HG02588 (cell line): ENCODE measurements around the gene COBL.

Experiments used
- ATAC-seq: cut with Tn5 transposase; IDR thresholded peaks from one replicate; pipeline ENCODE4 v1.9.1; 2021; ENCODE audit warnings: mild to moderate bottlenecking, moderate library complexity; ENCODE audit not compliant: unreplicated experiment

Gene COBL

DNA sequence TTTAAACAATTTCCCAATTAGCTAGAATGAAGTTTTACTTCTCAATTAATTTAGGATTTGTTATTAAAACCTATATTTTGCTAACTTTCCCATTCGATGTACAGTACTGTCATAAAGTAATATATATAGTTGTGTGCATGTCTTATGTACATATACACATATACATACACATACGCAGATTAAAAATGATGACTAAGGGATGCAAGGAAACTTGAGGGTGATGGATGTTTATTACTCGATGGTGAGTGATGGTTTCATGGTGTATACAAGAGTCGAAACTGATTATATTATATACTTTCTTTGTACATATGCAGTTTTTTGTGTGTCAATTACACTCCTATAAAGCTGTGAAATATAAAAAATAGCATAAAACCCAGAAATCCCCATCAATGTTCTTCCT is 248.2 kb downstream of the COBL start:
- ATAC-seq = no peak

DNA sequence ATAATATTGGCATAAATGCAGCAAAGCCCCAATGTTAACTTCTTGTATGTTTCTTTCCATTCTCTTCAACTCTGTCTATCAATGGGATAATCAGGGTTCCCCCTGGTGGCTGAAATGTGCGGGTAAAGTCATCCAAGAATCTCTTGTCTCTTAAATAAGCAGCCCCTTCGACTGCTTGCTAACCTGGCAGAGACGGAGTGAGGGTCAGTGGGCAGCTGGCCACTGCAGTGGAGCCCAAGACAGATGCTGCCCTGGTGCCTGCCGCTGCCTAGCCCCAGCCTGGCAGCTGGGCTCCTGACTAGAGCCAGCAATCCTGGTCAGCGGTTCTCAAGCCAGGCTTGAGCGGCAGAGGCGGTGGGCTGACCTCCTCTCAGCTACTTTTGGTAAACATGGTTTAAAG is 248.9 kb downstream of the COBL start:
- peak; percentile 50 for ATAC-seq

DNA sequence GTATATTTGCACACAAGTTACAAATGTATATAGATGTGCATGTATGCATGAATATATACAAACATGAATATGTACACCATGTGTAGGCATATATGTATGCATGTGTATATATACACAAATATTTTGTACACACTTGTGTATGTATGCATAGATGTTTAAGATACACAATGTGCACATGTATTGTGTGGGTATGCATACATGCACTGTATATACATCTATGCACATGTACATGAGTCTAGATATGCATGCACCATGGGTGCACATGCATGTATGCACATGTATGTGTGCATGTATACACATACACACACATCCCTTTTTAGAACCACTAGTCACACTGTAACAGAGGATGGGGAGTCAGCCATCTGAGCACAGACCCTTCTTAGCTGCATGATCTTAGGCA is 249.4 kb downstream of the COBL start:
- ATAC-seq = no peak

DNA sequence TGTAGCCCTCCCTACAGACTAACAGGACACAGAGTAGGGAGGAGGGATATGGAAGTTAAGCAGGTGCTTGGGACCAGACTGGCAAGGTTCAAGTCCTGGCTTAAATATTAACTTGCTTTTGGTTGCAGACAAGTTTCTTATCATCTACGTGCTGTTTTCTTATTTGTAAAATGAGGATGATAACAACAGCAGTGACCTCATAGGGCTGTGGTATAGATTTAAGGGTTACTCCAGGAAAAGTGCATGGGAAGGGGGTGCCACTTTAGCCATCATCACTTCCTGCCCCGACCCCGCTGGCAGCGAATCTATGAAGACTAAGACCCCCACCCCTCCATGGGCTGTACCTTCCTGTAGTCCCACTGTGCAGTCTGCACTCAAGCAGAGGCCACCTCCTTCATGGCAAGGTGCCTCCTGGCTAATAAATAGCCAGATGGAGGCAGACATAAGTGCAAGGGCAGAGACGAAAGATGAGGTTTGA is 250.2 kb downstream of the COBL start:
- ATAC-seq = no peak

DNA sequence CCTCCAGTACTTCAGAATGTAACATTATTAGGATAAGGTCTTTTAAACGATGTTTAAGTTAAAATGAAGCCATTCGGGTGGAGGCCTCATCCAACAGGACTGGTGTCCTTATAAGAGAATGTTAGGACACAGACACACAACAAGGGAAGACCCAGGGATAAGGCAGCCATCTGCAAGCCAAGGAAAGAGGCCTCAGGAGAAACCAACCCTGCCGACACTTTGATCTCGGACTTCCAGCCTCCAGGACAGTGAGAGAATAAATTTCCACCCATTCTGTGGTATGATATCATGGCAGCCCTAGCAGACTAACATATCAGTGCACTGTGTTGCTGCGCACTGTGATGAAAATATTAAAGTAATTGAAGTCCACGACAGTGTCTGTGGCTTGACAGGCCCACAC is 250.8 kb downstream of the COBL start:
- ATAC-seq = no peak

DNA sequence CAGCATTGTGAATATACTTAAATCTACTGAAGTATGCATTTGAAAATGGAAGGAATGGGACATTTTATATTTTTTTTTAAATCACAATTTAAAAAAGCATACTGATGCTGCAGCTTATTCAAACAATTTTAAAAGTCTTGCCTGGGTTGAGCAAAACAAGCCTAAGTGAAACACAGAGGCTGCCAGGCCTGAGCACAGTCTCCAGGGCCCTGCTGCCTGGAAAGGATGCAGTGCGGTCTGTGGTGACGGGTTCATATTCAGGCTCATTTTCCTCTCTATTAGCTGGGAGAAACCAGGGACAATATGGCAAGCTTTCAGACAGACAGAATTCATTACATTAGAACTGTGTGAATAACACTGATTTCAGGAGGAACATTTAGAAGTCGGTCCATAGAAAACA is 251.9 kb downstream of the COBL start:
- no peak for ATAC-seq

DNA sequence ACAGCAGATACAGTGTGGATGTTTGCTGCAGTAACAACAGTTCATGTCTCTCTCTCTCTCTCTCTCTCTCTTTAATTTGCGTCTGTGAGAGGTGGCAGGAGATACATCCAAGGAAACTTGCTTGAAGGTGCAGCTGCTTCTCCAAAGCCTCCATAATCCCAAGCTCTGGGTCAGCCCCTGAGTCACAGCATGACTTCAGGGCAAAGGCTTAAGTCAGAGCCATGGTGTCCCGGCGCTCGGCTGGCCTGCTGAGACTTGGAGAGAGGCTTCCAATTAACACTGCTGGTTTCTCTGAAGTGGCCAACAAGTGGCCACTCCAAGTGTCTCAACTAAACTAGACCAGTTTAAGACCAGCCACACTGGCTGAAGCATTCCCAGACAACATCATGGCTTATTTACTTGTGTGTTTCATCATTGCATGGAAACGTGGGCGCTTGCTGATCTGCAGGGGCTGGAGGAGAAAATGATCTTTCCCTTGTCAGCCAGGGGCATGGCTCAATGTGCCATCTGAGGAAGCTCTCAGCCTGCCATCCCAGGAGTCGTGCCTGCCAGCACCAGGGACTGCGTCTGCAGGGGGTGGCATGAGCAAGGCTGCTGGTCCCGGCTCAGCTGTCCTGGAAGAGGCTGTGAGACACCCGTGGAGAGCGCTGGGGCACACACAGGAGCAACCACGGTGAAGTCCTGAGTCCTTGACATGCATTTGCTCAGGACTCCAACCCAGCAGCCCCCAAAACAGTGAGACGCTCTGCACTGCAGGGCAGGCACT is 254.2 kb downstream of the COBL start:
- ATAC-seq = no peak

DNA sequence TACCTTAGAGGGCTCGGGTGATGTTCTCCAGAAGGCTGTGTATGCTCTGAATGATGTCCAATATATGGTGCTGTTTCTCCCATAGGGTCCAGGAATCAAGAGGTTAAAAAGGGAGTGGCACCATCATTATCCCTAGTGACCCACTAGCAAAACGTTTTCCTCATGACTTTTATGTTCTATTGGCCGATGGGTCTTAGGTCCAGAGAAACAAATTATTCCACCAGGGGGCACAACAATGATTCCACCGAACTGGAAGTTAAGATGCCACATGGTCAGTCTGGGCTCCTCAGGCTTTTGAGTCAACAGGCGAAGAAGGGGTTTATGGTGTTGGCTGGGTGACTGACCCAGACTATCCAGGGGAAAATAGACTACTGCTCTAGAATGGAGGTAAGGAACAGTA is 256.1 kb downstream of the COBL start:
- no peak for ATAC-seq

DNA sequence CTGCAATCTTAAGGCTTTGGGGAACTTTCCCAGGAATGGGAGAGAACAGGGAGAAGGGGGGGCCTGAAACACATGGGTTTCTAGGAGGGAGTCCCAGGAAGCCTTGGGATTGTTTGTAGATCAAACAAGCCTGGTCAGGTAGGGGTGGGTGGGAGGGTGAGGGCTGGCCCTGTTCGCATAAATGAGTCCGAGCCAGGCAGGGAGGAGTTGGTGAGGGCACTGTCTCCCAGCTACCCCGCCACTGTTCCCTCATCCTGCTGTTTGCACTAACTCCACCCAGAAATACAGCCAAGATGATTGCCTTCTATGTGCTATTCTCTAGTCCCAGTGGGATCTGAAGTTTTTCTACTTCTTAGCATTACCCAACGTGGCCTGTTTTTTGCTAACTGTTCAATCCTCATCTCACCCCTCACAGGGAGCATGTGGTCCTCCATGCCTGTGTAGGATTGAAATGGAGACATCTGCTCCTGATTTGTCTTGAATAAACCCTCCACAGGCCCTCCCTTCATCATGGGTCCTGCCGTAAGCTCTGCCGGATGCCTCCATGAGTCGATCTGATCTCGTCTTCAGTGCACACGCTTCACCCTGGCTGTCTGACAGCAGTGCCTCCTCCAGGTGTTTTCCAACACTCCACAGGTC is 257.0 kb downstream of the COBL start:
- no peak for ATAC-seq

DNA sequence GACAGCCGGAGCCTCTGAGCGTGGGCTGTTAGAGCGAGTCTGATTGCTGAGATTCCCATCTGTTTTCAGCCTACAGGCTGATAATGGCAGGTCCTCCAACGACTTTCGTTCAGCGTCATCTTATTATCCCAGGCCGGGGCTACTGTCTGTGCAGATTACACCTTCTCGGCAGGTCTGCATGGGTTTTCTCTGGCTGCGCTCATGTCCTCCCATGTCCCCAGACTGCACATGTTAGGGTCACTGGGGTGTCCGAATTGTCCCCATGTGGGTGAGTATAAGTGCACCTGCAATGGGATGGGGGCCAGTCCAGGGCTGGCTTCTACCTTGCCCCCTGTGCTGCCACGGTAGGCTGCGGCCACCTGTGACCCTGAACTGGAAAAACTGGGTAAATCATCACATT is 257.8 kb downstream of the COBL start:
- no peak for ATAC-seq

DNA sequence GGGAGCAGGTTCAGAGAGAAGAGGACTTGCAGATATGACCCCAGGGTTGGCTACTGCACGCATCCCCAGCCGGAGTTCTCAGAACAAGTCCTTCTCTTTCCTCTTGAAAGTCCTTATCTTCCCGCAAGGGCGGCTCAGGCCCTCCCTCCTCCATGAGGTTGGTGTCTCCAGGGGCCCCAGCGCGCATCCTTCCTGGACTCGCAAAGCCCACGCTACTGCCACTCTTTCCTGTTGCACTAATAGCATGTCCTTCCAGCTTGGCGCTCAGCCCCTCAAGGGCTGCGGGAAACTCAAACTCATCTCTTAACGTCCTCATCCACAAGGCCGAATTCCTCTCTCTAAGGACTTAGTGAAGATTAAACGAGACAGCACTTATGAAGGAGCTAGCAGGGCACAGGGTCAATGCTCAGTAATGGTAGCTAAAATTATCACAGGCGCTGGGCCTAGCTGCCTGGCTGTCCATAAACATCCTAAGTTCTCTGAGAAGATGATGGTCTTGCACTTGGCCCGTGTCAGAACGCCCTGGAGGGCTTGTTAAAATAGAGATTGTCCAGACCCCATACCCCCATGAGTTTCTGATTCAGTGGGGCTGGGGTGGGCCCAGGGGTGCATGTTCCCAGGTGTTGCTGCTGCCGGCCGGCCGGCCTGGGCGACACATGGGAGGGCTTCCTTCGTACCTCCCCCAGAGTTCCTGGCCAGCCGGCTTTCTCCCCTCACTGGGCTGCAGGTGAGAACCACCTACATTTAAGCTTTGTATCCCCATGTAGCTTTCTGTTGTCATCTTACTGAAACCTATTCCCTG is 261.4 kb downstream of the COBL start:
- no peak for ATAC-seq

DNA sequence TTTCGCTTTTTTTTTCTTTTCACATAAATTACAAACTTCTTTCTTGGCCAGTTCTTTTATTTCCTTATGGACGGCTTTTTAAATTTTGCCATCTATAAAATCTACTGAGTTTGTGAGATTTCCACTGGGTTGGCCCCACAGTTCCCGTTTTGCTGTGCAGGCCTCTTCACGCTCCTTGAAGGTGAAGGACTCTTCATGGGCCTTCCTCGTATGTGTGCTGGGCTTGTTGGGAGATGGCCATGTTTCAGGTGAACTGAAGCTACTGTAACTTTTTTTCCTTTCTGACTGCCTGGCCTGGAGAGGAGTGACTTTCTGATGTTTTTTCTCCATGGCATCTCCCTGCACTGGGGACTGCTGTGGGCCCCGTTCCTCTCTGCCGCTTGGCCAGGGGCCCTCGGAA is 262.4 kb downstream of the COBL start:
- ATAC-seq = no peak

DNA sequence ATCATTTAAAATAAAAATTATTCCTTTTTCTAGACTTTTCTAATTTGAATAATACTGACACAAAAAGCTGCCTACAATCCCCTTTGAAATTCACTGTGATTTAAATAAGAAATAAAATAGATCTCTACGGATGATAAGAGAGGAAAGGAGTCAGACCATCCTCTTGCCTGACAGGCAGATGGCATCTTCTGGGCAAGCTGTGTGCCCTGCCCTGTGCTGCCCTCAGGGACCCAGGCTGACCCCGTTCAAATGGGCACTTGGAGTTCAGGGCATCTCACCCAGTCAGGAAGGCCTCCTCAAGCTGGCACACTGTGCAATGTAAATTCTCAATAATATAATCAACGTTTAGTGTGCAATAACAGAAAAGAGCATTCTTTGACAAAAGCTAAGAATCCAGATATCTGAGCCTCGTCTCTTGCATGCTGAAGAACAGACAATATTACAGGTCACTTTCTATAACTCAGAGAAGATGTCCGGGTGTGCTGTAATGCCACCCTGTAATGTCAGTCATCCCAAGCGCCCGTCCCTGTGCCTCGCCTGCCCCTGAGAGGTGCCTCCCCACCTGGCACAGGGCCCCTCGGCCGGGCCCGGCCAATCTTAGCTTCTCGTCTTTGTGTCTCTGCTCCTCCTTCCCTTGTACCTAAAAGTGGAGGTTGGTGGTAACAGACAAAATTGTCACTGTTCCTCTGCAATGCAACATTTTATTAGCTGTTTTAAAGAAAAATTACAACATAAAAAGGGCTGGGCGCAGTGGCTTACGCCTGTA is 263.3 kb downstream of the COBL start:
- ATAC-seq = no peak

DNA sequence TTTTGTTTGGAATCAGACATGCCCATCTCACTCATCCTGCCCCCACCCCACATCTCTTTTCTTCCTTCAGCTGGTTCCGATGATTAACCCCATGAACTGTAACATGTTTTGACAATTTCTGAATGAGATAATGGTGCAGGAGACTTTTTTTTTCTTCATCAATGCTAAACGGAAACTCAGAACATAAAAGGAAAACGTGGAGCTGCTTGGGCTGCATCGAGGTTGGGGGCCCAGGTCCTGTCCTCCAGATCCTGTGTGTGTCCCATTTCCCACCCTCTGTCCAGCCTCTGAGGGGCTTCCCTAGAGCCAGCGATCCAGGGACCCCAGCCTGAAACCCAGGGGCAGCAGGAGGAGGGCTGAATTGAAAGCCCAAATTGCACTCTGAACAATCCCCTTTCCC is 270.1 kb downstream of the COBL start:
- no peak for ATAC-seq

DNA sequence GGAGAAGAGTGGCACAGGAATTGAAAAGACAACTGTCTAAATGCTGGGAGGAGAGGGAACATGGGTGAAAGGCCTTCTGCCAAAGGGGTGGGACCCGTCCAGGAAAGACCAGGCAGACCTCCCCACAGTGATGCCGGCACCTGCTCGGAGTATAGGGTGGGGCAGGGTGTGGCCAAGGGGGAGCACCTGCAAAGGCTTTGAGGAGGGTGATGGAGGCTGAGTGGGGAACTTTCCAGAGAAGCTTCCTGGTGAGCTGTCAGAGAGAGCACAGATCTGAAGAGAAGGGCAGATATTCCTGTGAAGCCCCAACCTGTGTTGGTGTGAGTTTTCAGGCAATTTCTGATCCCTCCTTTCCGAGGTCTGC is 270.5 kb downstream of the COBL start:
- no peak for ATAC-seq

DNA sequence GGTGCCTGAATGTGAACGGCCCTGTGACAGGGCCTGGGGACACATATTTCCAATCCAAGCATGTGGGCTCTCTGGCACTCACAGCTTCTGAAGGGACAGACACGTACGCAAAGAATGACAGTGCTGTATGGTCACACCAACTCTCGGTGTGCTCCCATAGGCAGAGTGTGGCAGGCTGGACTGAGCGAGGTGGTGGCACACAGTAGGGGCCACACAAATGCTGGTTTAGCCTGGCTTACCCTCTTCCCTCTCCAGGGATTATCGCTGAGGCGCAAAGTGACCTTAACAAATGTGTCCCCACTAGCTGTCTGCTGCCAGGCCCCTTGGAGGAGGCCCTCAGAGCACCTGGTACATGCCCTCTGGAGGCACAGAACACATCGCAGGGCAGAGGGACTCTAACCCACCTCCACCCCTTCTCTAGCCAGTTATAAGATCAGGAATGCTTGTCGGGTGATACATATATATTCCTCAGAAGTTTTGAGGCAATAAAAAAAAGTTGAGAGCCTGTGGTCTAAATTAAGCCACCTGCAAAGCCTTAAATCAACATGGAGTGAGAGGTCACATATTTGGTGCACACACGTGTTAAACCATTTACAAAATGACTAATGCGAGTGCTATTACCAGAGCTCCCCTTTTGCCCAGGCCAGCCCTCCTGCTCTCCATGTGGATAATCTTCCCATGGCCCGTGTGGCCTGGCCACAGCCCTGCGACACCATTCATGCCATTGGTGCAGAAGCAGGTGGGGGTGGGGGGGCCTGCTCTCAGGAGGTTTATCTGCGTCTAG is 271.1 kb downstream of the COBL start:
- ATAC-seq = no peak

DNA sequence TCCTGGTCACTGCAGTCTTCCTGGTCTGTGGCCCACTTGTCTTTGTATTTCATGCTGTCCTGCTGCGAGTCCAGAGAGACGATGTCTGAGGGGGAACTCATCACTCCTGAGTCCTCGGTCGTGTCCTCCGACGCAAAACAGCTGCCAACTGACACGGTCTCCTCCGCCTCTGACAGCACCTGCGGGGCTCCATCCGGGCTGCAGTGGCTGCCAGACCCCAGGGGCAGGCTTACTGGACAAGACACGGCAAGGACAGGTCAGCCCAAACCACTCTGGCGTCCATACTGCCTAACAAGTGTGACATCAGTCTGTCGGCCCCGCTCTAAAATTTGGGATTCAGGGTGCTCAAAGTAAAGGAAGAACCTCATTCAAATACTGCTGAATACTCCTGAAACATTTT is 273.1 kb downstream of the COBL start:
- no peak for ATAC-seq

DNA sequence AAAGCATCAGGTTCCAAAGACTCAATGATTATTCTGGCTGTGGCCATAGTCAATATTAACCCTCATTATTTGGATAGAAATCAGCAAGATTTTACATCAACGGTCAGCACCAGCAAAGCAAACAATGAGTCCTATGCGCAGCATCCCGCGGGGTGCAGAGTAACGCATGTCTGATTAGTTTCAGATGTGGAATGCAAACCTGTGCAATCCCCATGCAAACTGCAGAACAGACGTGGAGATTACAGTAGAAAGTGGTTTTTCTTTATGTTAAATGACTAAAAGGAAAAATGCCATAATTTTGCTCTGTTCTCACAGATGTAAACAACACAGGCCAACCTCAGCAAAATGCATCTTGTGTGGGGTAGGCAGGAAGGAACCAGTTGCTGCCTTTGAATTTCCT is 275.8 kb downstream of the COBL start:
- no peak for ATAC-seq

DNA sequence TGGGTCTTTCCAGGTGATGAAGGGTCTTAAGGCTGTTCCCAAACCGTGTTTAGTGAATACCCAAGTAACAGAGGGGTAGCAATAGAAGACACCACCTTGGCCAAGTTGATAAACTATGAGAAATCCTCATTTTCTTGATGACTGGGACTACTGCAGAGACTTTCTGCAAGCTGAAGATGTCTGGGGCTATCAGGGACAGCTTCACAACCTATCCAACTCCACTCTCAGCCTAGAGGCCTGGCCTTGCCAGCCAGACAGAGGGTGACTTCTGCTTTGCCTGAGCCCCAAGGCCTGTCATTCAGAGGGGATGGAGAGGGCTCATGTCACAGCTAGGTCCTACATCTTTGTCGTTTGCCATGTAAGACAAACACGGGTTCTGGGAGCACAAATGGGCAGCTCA is 278.0 kb downstream of the COBL start:
- ATAC-seq = no peak

DNA sequence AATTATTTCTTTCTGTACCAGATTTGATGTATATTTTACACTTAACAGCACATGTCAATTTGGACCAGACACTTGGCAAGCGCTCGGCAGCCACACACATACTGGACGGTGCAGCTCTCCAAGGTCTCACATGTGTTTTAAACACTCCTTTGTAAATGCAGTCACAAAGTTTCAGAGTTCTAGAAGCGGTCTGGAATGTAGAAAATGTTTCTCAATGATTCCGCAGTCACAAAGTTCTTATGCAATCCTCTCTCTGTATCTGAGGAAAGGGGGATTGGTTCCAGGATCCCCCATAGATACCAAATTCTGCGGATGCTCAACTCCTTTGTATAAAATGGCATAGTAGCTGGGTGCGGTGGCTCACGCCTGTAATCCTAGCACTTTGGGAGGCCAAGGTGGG is 280.9 kb downstream of the COBL start:
- no peak for ATAC-seq
